ENCODE data around the gene NEDD4L.

Gene NEDD4L

GRCh38 chr18:58394602-58395425 is 350.8 kb downstream of the NEDD4L start:
- no peaks in the 10 kb centered on the region for H3K4me1 ChIP-seq (ENCODE audit: control insufficient read depth, insufficient read depth, low read length)
- no peak overlapping the region for H3K9ac ChIP-seq (ENCODE audit: low read length)
- H3K4me3 ChIP-seq (ENCODE audit: low read length): no peak overlapping the region
- no peaks in the 10 kb centered on the region for H3K9me3 ChIP-seq (ENCODE audit: control insufficient read depth, low read length)
- H3K36me3 ChIP-seq (ENCODE audit: control insufficient read depth, insufficient read depth, low read length): peaks cover 4% of the 10 kb centered on the region
- no peaks in the 10 kb centered on the region for H3K27me3 ChIP-seq (ENCODE audit: control insufficient read depth, insufficient read depth, low read length)

GRCh38 chr18:58396144-58396543 is 352.1 kb downstream of the NEDD4L start:
- Histone ChIP-seq H3K36me3 (ENCODE audit: control insufficient read depth, insufficient read depth, low read length) (peaks cover 4% of the 10 kb centered on the region), H3K9me3 (ENCODE audit: control insufficient read depth, low read length) (no peaks in the 10 kb centered on the region), H3K4me1 (ENCODE audit: control insufficient read depth, insufficient read depth, low read length) (no peaks in the 10 kb centered on the region)

DNA sequence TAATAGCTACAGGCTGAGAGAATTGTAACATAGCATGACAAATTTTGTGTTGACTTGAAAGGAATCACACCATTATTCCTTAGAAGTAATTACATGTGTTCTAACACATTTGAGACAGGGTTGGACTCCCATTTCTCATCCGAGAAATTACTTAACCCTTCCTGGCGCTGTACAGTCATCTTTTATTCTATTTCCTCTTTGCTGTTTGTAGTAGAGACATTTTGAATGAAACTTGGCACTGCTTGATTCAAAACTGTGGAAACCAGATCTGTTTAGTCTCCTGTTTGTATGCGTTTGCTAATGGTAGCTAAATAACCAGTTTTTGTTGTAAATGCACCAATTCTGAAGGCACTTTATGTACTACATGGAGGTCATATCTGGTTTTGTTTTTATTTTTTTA is 352.9 kb downstream of the NEDD4L start:
- Histone ChIP-seq H3K9me3 (ENCODE audit: control insufficient read depth, low read length) (no peaks in the 10 kb centered on the region), H3K9ac (ENCODE audit: low read length) (no peak overlapping the region), H3K27me3 (ENCODE audit: control insufficient read depth, insufficient read depth, low read length) (no peaks in the 10 kb centered on the region), H3K4me1 (ENCODE audit: control insufficient read depth, insufficient read depth, low read length) (no peaks in the 10 kb centered on the region), H3K36me3 (ENCODE audit: control insufficient read depth, insufficient read depth, low read length) (peaks cover 4% of the 10 kb centered on the region), H3K4me3 (ENCODE audit: low read length) (no peak overlapping the region)

More at GRCh38 chr18:58396144-58396543, 352.1 kb downstream of the NEDD4L start:
- Histone ChIP-seq H3K9ac (ENCODE audit: low read length) (no peak overlapping the region), H3K4me3 (ENCODE audit: low read length) (no peak overlapping the region), H3K27me3 (ENCODE audit: control insufficient read depth, insufficient read depth, low read length) (no peaks in the 10 kb centered on the region)

- Histone ChIP-seq H3K9me3 (ENCODE audit: control insufficient read depth, low read length) (no peaks in the 10 kb centered on the region), H3K4me1 (ENCODE audit: control insufficient read depth, insufficient read depth, low read length) (no peaks in the 10 kb centered on the region), H3K4me3 (ENCODE audit: low read length) (no peak overlapping the region), H3K27me3 (ENCODE audit: control insufficient read depth, insufficient read depth, low read length) (no peaks in the 10 kb centered on the region), H3K9ac (ENCODE audit: low read length) (no peak overlapping the region), H3K36me3 (ENCODE audit: control insufficient read depth, insufficient read depth, low read length) (peaks cover 4% of the 10 kb centered on the region)
Observed at GRCh38 chr18:58397385-58398132, 353.5 kb downstream of the NEDD4L start.

- Histone ChIP-seq H3K4me1 (ENCODE audit: control insufficient read depth, insufficient read depth, low read length) (no peaks in the 10 kb centered on the region), H3K36me3 (ENCODE audit: control insufficient read depth, insufficient read depth, low read length) (peaks cover 4% of the 10 kb centered on the region), H3K27me3 (ENCODE audit: control insufficient read depth, insufficient read depth, low read length) (no peaks in the 10 kb centered on the region), H3K9me3 (ENCODE audit: control insufficient read depth, low read length) (no peaks in the 10 kb centered on the region), H3K4me3 (ENCODE audit: low read length) (no peak overlapping the region), H3K9ac (ENCODE audit: low read length) (no peak overlapping the region)
Observed at GRCh38 chr18:58398648-58399398, 354.8 kb downstream of the NEDD4L start.

DNA sequence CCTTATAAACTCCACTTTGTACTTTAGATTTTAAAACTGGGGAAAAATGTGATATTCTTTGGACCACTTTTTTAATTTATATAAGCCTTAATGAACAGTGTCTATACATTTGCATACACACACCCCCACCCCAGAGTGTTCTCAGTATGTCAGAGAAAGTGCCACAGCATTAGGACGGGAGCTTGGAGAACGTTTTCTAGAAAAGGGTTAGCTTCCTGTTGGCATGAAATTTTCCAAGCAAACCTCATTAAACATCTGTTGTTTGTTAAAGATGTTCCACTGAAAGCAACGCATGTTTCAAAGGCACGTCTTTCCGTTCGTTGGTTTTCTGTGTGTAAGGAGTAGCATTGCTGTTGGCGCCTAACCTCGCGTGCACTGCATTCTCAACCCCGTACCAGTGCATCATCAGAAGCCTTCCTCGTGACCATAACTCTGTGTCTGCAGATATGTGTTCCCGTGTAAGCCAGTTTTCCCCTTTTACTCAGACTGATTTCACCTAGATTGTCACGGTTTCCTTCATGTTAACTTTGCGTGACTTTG is 356.4 kb downstream of the NEDD4L start:
- Histone ChIP-seq H3K4me3 (ENCODE audit: low read length) (no peak overlapping the region), H3K9ac (ENCODE audit: low read length) (no peak overlapping the region), H3K36me3 (ENCODE audit: control insufficient read depth, insufficient read depth, low read length) (peaks cover 4% of the 10 kb centered on the region), H3K9me3 (ENCODE audit: control insufficient read depth, low read length) (no peaks in the 10 kb centered on the region), H3K27me3 (ENCODE audit: control insufficient read depth, insufficient read depth, low read length) (no peaks in the 10 kb centered on the region), H3K4me1 (ENCODE audit: control insufficient read depth, insufficient read depth, low read length) (no peaks in the 10 kb centered on the region)

DNA sequence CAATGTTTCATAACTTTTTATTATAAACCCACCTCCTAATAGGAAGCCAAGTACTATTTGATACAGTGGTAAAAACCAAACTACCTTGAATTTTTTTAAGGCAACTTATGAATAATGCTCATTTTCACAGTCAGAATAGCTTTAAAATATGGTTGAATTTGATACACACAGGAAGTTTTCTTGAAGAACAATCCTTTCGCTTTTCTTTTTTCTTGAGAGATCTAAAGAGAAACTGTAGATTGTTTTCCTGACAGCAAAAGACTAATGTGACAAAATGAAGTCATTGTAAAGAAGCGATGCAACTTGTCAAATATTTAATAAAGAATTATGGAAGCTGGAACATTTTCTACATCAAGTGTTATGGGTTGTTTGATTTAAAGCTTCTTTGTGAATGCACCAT is 357.2 kb downstream of the NEDD4L start:
- Histone ChIP-seq H3K9ac (ENCODE audit: low read length) (no peak overlapping the region), H3K27me3 (ENCODE audit: control insufficient read depth, insufficient read depth, low read length) (no peaks in the 10 kb centered on the region), H3K9me3 (ENCODE audit: control insufficient read depth, low read length) (no peaks in the 10 kb centered on the region), H3K36me3 (ENCODE audit: control insufficient read depth, insufficient read depth, low read length) (peaks cover 2% of the 10 kb centered on the region), H3K4me1 (ENCODE audit: control insufficient read depth, insufficient read depth, low read length) (no peaks in the 10 kb centered on the region), H3K4me3 (ENCODE audit: low read length) (no peak overlapping the region)

DNA sequence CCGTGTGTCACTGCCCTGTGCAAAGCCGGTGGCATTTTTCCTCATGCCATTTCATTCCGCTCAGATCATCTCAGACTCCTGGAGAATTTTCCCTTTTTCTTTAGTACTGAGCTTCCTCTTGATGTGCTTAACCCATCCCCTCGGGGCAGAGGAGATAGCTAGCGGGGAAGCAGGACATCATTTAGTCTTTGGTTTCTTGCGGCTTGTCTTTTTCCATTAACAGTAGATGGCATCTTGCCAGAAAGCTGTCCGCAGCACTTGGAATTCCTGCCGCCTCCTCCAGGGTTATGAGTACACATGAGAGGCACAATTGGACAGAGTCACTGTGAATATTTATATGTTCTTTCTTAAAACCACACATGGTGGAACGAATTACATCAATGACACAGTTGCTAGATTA is 358.2 kb downstream of the NEDD4L start:
- no peaks in the 10 kb centered on the region for H3K9me3 ChIP-seq (ENCODE audit: control insufficient read depth, low read length)
- H3K36me3 ChIP-seq (ENCODE audit: control insufficient read depth, insufficient read depth, low read length): no peaks in the 10 kb centered on the region
- H3K27me3 ChIP-seq (ENCODE audit: control insufficient read depth, insufficient read depth, low read length): no peaks in the 10 kb centered on the region
- H3K4me3 ChIP-seq (ENCODE audit: low read length): no peak overlapping the region
- H3K9ac ChIP-seq (ENCODE audit: low read length): no peak overlapping the region
- H3K4me1 ChIP-seq (ENCODE audit: control insufficient read depth, insufficient read depth, low read length): peaks cover 2% of the 10 kb centered on the region

- H3K36me3 ChIP-seq (ENCODE audit: control insufficient read depth, insufficient read depth, low read length): no peaks in the 10 kb centered on the region
- H3K27me3 ChIP-seq (ENCODE audit: control insufficient read depth, insufficient read depth, low read length): no peaks in the 10 kb centered on the region
Observed at GRCh38 chr18:58402951-58403702, 359.1 kb downstream of the NEDD4L start.

DNA sequence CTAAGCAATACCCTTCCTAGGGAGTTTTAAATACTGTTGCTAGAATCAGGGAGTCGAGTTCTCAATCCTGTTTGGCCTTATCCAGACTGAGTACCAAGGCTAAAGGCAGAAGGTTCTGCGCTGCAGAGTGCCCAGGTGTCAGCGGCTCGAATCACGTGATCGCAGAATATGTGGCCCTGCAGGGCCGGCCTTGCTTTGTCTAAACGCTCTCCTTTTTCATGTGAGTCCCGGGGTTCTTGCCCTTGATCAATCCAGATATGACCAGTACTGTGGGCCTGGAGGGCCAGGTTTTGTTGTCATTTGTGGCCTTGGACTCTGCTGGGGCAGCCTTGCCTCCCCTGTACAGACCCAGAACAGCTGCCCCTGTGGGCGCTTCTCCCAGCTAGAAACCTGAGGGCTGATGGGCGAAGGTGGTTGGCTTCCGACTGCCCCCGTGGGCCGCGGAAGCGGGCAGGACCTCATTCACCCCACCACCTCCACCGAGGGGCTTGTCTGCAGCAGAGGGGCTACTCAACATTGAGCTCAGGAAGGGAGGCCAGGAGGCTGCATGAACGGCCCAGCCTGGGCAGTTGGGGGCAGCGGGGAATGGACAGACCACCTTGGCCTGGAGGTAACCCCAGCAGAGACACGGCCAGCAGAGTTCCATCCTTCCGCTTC is 359.9 kb downstream of the NEDD4L start:
- Histone ChIP-seq H3K4me1 (ENCODE audit: control insufficient read depth, insufficient read depth, low read length) (peaks cover 12% of the 10 kb centered on the region), H3K4me3 (ENCODE audit: low read length) (no peak overlapping the region), H3K27me3 (ENCODE audit: control insufficient read depth, insufficient read depth, low read length) (no peaks in the 10 kb centered on the region), H3K9me3 (ENCODE audit: control insufficient read depth, low read length) (no peaks in the 10 kb centered on the region), H3K9ac (ENCODE audit: low read length) (no peak overlapping the region), H3K36me3 (ENCODE audit: control insufficient read depth, insufficient read depth, low read length) (no peaks in the 10 kb centered on the region)

More at GRCh38 chr18:58402951-58403702, 359.1 kb downstream of the NEDD4L start:
- H3K4me1 ChIP-seq (ENCODE audit: control insufficient read depth, insufficient read depth, low read length): peaks cover 11% of the 10 kb centered on the region
- H3K9me3 ChIP-seq (ENCODE audit: control insufficient read depth, low read length): no peaks in the 10 kb centered on the region
- H3K4me3 ChIP-seq (ENCODE audit: low read length): no peak overlapping the region
- no peak overlapping the region for H3K9ac ChIP-seq (ENCODE audit: low read length)
